GM23338 (cell line): ENCODE data around the gene ZNF787. TPM values are rescaled to one million over a fixed set of nuclear protein-coding genes. Genes with fewer than 3 reads are reported as not detected.
A peak's percentile ranks its signal among the peaks of the same experiment; 100 is the strongest.

Source experiments
- ATAC-seq: fragments of 200-7000 bp; cut with Tn5 transposase; 3 replicates; pipeline ENCODE4 v1.9.1; 2020
- DNase-seq: peaks from one replicate; pipeline ENCODE4 v3.0.0-alpha.2; 2015; ENCODE audit warnings: low spot score
- H2AFZ ChIP-seq: fragments of 200-600 bp; sonication (generic); 2 replicates; pipeline ENCODE4 v1.8.0; 2016; ENCODE audit warnings: antibody characterized with exemption, mild to moderate bottlenecking, moderate library complexity
- H3F3A ChIP-seq: fragments of 200-600 bp; sonication (generic); replicated peaks from 2 replicates; pipeline ENCODE4 v1.8.0; 2017; ENCODE audit warnings: antibody characterized with exemption, mixed run types, low read depth
- H3K27ac ChIP-seq: fragments of 200-600 bp; sonication (generic); 2 replicates; pipeline ENCODE4 v1.6.1; 2016; ENCODE audit warnings: low read depth
- H3K27me3 ChIP-seq: fragments of 200-600 bp; sonication (generic); 2 replicates; pipeline ENCODE4 v1.8.0; 2016; ENCODE audit warnings: mild to moderate bottlenecking, mixed run types, moderate library complexity; ENCODE audit not compliant: insufficient read depth
- H3K36me3 ChIP-seq: fragments of 200-600 bp; sonication (generic); 2 replicates; pipeline ENCODE4 v1.8.0; 2016; ENCODE audit warnings: mild to moderate bottlenecking; ENCODE audit not compliant: insufficient read depth
- H3K4me1 ChIP-seq: fragments of 200-600 bp; sonication (generic); 2 replicates; pipeline ENCODE4 v1.8.0; 2016; ENCODE audit warnings: mild to moderate bottlenecking, moderate library complexity; ENCODE audit not compliant: insufficient read depth
- H3K4me2 ChIP-seq: fragments of 200-600 bp; sonication (generic); 2 replicates; pipeline ENCODE4 v1.7.1; 2017; ENCODE audit warnings: mixed run types
- H3K4me3 ChIP-seq: fragments of 200-600 bp; sonication (generic); 2 replicates; pipeline ENCODE4 v1.6.1; 2016; ENCODE audit warnings: mixed run types
- H3K79me2 ChIP-seq: fragments of 200-600 bp; sonication (generic); replicated peaks from 2 replicates; pipeline ENCODE4 v1.8.0; 2017; ENCODE audit warnings: mild to moderate bottlenecking; ENCODE audit not compliant: insufficient read depth
- H3K9me2 ChIP-seq: fragments of 200-600 bp; sonication (generic); 2 replicates; pipeline ENCODE4 v1.8.0; 2017; ENCODE audit not compliant: insufficient read depth
- H4K20me1 ChIP-seq: fragments of 200-600 bp; sonication (generic); replicated peaks from 2 replicates; pipeline ENCODE4 v1.8.0; 2017; ENCODE audit warnings: mild to moderate bottlenecking; ENCODE audit not compliant: insufficient read depth
- H3K27ac Mint-ChIP-seq: 2 replicates; pipeline ENCODE4 v1.8.0; 2020; ENCODE audit warnings: inconsistent platforms, mild to moderate bottlenecking, moderate library complexity, mixed read lengths
- H3K27me3 Mint-ChIP-seq: 3 replicates; pipeline ENCODE4 v1.8.0; 2022; ENCODE audit warnings: low read depth, mild to moderate bottlenecking, moderate library complexity, mixed read lengths, inconsistent platforms; ENCODE audit not compliant: insufficient read depth, poor library complexity
- H3K36me3 Mint-ChIP-seq: 3 replicates; pipeline ENCODE4 v1.8.0; 2021; ENCODE audit warnings: low read depth, mild to moderate bottlenecking, inconsistent platforms, moderate library complexity, mixed read lengths
- H3K4me1 Mint-ChIP-seq: 3 replicates; pipeline ENCODE4 v1.8.0; 2020; ENCODE audit warnings: mild to moderate bottlenecking, inconsistent platforms, mixed read lengths
- H3K4me3 Mint-ChIP-seq: 3 replicates; pipeline ENCODE4 v1.8.0; 2021; ENCODE audit warnings: moderate library complexity, mild to moderate bottlenecking, inconsistent platforms, mixed read lengths
- H3K9me3 Mint-ChIP-seq: 3 replicates; pipeline ENCODE4 v1.8.0; 2020; ENCODE audit warnings: moderate library complexity, mild to moderate bottlenecking, inconsistent platforms, mixed read lengths
- CREB1 ChIP-seq: fragments of 250-450 bp; sonication (Bioruptor Pico); IDR thresholded peaks from 2 replicates; pipeline ENCODE4 v1.5.0; 2020; ENCODE audit warnings: low read depth, mild to moderate bottlenecking, moderate library complexity
- CTCF ChIP-seq, 2 experiments: fragments of 200-600 bp in 1 of 2; sonication (generic) in 1 of 2; conservative IDR thresholded peaks; 2 replicates each; pipeline versions ENCODE4 v1.5.1 to v1.6.1; 2016 to 2017; ENCODE audit warnings: antibody characterized with exemption in 2 of 2, low read depth in 2 of 2, mild to moderate bottlenecking in 2 of 2, moderate library complexity in 1 of 2
- ETS1 ChIP-seq: IDR thresholded peaks from 2 replicates; pipeline ENCODE4 v1.6.1; 2016; ENCODE audit warnings: antibody characterized with exemption
- EZH2 ChIP-seq: fragments of 200-600 bp; sonication (generic); IDR thresholded peaks from one replicate; pipeline ENCODE4 v1.8.0; 2017; ENCODE audit warnings: antibody characterized with exemption, mild to moderate bottlenecking, low read depth; ENCODE audit not compliant: unreplicated experiment
- NANOG ChIP-seq: IDR thresholded peaks from 2 replicates; pipeline ENCODE4 v1.6.1; 2016; ENCODE audit warnings: antibody characterized with exemption, borderline replicate concordance
- POLR2AphosphoS5 ChIP-seq: IDR thresholded peaks from 2 replicates; pipeline ENCODE4 v1.6.1; 2016; ENCODE audit warnings: antibody characterized with exemption, low read depth
- ZNF114 ChIP-seq: fragments of 250-450 bp; sonication (Bioruptor Pico); IDR thresholded peaks from 2 replicates; pipeline ENCODE4 v1.5.0; 2020; ENCODE audit warnings: mild to moderate bottlenecking, moderate library complexity
- ZNF462 ChIP-seq: fragments of 250-450 bp; sonication (Bioruptor Pico); IDR thresholded peaks from 2 replicates; pipeline ENCODE4 v1.5.0; 2020; ENCODE audit warnings: mild to moderate bottlenecking, moderate library complexity
- polyA plus RNA-seq: library from polyadenylated mRNA; unstranded; fragments of >200 nt; fragmentation: Nextera tagmentation; extraction: Ambion mirVana; gene quantifications from 2 replicates; pipeline ENCODE4 v1.2.1, GENCODE V29; 2016
- total RNA-seq: library from RNA; depleted of rRNA; stranded (reverse); fragments of >200 nt; shearing (Covaris generic); gene quantifications from 2 replicates; pipeline ENCODE4 v1.2.3, GENCODE V29; 2014

Gene ZNF787
- total and polyA plus RNA-seq, 2 experiments from 2014 or later: 12.5 to 44.6 TPM

- Mint-ChIP-seq H3K4me3 (peak within 1 kb of the TSS; percentile 78), H3K27ac (peak within 1 kb of the TSS; percentile 97), H3K4me1 (peaks cover 38% of the 10 kb centered on the region), H3K36me3 (no peaks in the 10 kb centered on the region), H3K27me3 (peaks cover 13% of the 10 kb centered on the region), H3K9me3 (no peaks in the 10 kb centered on the region; the same call in 2 of the 3 replicates)
- DNase-seq (peak; percentile 99), ATAC-seq (peak; percentile 92)
- H3K4me3 ChIP-seq: peak within 1 kb of the TSS; percentile 80
- H3K79me2 ChIP-seq: peaks cover 39% of the 10 kb centered on the region
- no peaks in the 10 kb centered on the region for H3K9me2 ChIP-seq
- no peaks in the 10 kb centered on the region; the same call in 1 of the 2 replicates for H3K36me3 ChIP-seq
- peaks cover 29% of the 10 kb centered on the region for H3K4me1 ChIP-seq
- peak within 1 kb of the TSS; percentile 79 for H3K27ac ChIP-seq
- TF ChIP-seq ETS1 (peak; percentile 99), CTCF (conservative IDR thresholded peaks at IDR 0.05; ENCODE audit: low read depth in 2 of 2) (no peak), ZNF462 (CRISPR knock-in tag) (no peak), ZNF114 (peak; percentile 74; the same call in 1 of the 2 replicates), NANOG (no peak), CREB1 (CRISPR knock-in tag) (peak; percentile 92), POLR2AphosphoS5 (peak; percentile 55), EZH2 (no peak)
- peaks cover 12% of the 10 kb centered on the region for H3F3A ChIP-seq
- no peaks in the 10 kb centered on the region for H3K27me3 ChIP-seq
- peak within 1 kb of the TSS; percentile 69 for H2AFZ ChIP-seq
- H3K4me2 ChIP-seq: peak within 1 kb of the TSS; percentile 92
- peaks cover 7% of the 10 kb centered on the region; the same call in 1 of the 2 replicates for H4K20me1 ChIP-seq
These were observed 19.7 kb upstream of the ZNF787 start, which contains the start of gene ZNF444 for GRCh38 chr19:56140583-56141416. TSS of gene ZNF444 (plus strand) at chr19:56141287. CDS start at chr19:56146912, 5,625 bp downstream.
